GM19328 (cell line): Measurements from ENCODE around the gene TGM4.

Source experiments
- ATAC-seq: cut with Tn5 transposase; IDR thresholded peaks from one replicate; pipeline ENCODE4 v1.9.1; 2021; ENCODE audit warnings: mild to moderate bottlenecking, moderate library complexity; ENCODE audit not compliant: unreplicated experiment

Gene TGM4

DNA sequence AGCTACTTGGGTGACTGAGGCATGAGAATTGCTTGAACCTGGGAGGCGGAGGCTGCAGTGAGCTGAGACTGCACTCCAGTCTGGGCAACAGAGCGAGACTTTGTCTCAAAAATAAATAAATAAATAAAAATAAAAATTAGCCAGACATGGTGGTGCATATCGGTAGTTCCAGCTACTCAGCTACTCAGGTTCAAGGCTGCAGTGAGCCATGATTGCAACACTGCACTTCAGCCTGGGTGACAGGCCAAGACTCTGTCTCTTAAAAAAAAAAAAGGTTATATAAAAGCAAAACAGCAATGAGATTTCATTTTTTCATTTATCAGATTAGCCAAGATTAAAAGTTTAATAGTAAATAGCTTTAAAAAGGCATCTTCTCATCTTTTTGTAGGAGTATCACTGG lies 2.9 kb downstream of the TGM4 start:
- no peak for ATAC-seq

DNA sequence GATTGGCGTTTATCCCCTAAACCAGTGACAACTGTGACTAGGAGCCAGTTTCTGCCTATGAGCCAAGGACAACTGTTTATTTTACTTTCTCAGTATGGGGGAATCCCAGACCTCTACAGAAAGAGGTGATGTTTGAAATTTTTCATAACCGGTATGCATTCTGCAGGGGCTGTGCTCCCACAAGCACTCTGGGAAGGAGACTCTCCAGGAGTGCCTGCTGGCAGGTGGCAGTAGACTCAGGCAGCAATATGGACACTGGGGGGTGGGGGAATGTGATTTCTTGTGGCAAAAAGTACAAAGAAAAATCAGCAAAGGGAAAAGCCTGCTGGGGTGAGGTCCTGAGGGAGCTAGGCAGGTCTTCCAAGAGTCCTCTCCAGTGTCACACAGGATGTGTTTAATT lies 5.9 kb downstream of the TGM4 start:
- no peak for ATAC-seq

DNA sequence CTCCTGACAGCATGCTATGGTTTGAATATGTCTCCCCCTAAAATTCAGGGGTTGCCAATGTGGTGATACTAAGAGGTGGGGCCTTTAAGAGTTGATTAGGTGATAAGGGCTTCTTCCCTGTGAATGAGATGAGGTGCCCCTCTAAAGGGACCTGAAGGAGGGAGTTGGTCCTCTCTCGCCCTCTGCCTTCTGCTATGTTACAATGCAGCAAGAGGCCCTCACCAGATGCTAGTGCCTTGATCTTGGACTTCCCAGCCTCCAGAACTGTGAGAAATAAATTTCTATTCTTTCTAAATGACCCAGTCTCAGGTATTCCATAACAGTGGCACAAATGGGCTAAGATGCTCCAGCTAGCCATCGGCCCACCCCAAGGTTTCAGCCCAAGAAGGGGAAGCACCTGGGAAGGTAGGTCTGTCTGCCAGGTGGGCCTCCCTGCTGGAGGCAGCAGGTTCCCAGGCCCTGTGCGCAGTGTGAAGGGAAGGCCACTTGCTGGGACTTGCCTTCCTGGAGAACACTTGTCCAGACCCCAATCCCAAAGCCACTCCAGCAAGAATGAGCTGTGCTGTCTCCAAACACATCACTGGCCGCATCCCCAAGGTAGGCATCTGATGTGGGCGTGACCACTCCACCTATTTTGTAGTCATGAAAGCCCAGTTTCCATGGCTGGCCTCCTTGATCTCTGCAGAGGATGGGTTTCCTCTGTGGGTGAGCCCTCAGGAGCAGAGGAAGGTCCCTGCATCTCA lies 9.0 kb downstream of the TGM4 start:
- no peak for ATAC-seq

DNA sequence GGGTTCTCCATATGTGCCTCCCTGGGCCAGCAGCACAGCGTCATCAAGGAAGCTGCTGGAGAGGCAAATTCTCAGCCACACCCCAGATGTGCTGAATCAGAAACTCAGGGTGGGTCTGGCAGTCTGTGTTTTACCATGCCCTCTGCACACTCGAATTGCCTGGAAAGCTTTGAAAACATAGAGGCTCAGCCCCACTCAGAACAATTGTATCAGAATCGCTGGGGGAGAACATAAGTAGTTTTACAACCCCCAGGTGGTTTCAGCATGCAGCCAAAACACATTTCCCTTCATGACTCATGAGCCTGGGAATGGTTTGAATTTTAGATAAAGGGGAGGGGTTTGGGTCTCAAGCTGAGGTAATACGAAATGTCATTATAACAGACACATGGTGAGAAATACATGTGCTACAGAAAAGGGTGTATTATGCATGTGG lies 9.6 kb downstream of the TGM4 start:
- ATAC-seq = no peak

DNA sequence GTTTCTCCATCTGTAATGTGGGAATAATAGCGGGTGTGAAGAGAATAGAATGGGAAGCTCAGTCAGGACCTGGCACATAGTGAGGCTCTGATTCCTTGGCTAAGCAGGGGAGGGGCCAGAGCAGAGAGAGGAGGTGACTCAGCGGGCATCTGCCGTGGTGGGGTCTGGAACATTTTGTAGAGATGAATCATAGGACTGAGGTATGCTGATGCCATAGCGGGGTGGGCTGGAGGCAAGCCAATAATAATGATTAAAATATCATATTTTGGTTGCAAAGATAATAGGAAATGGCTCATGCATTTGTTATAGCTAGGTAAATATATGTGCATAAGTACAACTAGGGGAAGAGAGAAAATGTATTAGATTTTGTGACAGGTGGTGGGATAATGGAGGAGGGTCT lies 11.2 kb downstream of the TGM4 start:
- no peak for ATAC-seq

DNA sequence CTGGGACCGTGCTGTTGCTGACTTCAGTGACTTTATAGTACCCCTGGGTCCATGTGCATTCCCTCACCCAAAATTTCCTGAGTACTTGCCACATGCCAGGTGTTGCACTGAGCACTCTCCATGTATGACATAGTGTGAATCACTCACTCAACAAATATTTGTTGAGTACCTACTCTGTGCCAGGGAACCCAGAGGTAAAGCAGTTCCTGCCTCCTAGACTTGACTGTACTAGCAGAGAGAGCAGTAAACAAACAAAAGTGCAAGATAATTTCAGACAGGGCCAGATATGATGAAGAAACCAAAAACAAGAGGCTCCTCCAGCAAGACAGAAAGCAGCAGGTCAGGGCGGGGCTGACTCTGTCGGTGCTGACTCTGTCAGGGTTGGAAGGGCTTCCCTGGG lies 12.2 kb downstream of the TGM4 start:
- ATAC-seq = no peak

DNA sequence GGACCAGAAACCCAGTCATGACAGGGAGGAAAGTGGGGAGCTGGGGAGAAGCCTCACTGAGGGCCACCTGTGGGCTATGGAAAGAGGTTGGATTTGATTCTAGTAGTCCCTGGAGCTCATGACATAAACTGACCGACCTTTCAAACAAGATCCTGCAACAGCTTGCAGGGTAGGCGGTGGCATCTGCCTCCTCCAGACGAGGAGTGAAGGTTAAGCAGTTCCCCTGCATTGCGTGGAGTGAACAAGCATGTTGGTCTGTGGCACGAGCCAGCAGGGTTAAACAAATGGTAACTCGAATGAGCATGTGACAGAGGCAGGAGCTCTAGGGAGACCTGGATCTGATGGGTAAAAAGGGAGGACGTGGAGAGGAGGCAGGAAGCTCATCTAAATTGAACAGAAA lies 12.7 kb downstream of the TGM4 start:
- ATAC-seq = no peak

DNA sequence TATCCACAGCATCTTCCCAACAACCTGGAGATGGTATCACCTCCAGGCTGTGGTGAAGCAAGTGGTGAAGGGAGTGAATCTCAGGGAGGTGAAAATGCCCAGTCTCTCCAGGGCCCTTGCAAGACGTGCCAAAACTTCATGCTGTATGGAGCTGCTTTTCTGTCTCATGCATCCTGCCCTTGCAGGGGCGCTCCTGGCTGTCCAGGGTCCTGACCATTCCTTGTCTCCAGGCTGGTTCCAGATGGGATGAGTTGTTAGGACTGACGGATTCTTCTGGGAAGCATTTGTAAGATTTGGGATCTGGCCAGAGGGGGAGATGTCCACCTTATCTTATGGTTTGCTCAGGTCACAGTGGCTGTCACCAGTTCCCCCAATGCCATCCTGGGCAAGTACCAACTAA lies 15.8 kb downstream of the TGM4 start:
- ATAC-seq = no peak

DNA sequence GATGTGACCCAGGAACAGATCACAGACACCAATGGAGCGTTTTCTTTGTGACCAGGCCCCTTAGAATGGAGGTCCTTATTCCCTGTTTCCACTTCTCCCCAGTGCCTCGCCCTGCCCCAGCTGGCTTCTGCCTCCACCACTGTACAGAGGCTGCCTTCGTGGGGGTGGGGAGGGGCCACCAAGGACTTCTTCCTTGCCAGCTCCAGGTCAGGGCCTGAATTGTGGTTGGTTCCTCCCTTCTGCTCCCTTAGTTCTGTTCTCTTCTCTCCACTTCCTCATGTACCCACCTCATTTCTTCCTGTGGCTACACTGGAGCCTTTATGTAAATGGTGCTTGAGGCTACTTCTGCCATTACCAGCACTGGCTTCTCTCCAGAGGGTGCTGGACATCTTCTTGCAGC lies 16.4 kb downstream of the TGM4 start:
- no peak for ATAC-seq

DNA sequence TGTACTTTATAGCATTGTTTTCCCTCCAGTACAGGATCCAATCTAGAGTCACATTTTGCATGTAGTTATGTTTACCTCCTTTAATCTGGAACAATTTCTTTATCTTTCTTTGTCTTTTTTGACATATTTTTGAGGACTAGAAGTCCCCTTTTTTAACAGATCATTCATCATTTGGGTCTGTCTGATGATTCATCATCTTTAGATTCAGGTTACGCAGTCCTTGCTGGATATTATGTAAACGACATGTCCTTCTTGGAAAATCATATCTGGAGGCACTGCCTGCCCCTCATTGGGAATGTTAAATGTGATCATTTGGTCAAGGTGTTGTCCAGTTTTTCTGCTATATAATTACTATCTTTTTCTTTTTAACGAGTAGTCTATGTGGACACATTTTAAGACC lies 18.3 kb downstream of the TGM4 start:
- ATAC-seq = no peak

DNA sequence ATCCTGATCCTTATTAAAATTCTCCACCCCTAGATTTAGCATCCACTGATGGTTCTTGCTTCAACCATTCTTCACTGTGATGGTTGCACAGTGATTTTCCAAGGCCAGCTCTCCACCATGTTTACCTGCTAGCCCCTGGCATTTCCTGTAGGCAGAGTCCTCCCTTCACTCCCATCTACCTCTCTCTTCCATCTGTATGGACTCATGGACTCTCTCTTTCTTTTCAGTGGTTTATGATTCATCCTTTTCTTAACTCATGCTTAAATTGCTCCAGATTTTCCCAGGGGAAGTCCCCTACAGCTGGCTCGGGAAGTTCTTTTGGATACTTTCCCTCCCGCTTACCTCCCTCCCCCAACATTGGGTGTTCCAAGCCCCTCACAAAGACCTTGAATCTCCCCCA lies 18.7 kb downstream of the TGM4 start:
- ATAC-seq = no peak

DNA sequence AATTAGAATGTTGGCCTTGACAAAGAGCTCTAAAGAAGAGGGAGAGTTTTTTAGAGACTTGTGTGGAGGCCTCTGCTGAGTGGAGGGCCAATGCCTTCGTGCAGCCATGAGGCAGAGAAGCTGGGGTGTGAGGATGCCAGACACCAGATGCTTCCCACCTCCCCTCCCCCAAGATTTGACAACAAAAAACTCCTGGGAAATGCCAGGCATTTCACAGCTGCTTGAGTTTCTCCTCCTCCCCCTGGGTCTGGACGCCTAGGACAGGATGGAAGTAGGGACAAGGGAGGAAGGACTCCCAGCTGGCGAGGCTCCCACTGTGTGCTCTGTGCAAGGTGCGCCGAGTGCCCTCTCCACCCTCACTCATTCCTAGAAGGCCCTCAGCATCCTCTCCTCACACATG lies 20.1 kb downstream of the TGM4 start:
- no peak for ATAC-seq

DNA sequence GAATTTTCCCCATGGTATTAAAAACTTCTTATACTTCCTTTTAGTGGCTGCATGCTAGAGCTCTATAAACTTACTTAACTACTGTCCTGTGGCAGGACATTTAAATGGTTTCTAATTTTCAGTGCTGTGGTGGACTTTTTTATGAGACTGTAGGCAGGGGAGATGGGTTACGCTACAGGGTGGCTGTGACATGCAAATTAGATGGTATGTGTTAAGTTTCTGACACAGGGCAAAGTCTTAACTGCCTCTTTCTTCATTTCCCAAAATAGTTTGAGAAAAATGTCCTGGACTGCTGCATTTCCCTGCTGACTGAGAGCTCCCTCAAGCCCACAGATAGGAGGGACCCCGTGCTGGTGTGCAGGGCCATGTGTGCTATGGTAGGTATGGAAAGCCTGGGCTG lies 22.0 kb downstream of the TGM4 start:
- no peak for ATAC-seq

DNA sequence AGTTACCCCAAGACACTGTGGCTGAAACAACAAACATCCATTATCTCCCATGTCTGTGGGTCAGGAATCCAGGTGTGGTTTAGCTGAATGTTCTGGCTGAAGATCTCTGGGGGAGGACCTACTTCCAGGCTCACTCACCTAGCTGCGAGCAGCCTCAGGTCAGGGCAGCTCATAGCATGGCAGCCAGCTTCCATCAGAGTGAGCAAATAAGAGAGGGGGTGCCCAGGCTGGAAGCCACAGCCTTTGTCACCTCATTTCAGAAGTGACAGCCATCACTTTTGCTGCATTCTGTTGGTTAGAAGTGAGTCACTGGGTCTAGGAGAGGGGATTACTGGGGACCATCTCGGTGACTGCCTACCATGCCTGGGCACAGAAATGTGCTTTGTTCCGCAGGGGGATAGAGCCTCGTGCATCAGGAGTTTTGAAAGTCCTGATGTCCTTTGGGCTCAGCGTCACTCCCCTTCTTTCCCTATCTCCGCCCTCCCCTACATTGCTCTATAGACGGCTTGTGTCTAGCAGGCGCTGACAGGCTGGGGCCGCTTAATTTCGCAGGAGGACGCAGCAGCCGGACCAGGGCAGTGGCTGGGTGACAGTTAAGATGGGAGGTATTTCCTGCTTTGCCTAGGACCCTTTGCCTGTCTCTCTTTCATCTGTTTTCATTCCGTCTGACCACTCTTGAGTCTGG lies 25.4 kb downstream of the TGM4 start:
- no peak for ATAC-seq

DNA sequence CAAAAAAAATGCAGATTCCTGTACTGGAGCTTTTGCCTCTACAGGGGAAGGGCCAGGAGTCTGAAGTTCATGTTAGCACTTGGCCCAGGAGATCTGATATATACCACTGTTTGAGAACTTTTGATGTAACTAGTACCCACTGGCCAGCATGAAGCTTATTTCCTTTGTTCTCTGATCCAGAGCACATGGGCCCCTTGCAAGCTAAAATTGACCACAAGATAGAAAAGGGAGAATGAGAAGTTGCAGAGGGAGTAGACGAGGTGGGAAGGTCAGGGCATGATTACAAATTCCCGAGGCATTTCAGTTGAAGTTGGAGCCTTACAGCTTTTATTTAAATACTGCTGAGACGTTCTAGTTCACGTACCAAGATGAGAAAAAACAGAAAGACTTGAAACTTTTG lies 28.2 kb downstream of the TGM4 start:
- ATAC-seq = no peak

DNA sequence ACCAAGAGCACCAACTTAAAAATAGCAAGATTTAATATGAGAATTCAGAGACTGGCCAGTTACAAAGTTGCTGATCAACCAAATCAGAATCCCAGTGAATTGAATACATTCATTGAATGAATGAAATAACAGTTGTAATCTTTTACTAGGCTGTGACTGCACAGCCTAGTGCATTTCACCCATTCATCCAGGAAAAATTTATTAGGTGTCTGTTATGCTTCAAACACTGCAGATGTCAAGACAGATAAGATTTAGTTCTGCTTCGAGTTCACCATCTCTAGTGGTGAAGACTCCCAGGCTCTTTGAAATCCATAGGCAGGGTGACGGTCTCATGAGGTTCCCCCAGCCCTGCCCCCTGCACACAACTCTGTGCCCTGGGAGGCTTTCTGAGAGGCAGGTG lies 28.9 kb downstream of the TGM4 start:
- no peak for ATAC-seq

DNA sequence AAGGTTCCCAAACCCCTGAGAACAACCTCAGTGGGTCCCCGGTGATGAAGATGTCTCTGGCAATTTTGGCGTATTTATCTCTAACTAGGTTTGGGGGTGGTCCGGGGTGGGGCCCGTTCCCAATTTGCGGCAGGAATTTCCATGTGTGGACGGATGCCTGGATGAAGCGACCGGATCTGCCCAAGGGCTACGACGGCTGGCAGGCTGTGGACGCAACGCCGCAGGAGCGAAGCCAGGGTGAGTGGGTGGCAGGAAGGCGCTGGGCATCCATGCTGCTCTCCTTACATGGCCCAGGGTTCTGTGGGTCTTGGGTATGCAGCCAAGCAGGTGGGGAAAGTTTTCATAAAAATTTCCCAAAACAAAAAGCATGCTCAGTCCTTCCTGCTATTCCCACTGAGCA lies 29.3 kb downstream of the TGM4 start:
- ATAC-seq = no peak

DNA sequence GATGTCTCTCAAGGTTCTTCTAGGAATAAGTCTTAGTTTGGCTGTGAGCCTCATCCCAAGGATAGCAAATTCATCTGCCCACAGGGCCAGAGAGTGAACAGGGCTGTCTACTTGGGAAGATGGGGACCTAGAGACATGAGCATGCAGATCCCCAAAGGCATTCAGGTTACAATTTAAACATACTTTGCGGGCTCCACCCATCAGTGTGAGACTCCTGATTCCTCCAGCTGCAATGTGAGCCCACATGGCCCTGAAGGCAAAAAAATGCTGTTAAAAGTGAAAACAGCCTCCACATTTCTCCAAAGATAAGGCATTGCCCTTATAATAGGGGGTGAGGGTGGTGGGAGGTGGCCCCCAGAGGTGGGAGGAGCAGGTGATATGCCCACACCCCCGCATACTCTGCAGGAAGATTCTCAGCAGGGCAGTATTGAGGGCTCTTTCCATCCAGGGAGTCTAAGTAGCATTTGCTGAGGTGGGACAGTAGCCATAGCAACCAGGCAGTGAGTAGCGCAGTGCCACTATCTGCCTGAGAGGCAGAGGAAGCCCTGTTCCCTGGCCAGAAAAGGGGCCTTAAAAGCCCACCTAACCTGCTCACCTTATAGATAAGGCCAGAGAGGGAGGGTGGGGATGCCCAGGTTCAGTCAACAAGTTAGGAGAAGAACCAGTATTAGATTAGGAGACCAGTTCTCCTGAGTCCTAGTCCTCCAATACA lies 31.2 kb downstream of the TGM4 start:
- ATAC-seq = no peak

DNA sequence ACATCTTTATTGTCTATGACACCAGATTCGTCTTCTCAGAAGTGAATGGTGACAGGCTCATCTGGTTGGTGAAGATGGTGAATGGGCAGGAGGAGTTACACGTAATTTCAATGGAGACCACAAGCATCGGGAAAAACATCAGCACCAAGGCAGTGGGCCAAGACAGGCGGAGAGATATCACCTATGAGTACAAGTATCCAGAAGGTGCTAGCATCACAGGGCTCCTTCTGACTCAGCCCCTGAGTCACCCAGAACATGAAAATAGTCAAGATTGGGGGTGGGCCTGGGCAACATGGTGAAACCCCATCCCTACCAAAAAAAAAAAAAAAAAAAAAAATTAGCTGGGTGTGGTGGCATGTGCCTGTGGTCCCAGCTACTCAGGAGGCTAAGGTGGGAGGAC lies 32.6 kb downstream of the TGM4 start:
- ATAC-seq = no peak

DNA sequence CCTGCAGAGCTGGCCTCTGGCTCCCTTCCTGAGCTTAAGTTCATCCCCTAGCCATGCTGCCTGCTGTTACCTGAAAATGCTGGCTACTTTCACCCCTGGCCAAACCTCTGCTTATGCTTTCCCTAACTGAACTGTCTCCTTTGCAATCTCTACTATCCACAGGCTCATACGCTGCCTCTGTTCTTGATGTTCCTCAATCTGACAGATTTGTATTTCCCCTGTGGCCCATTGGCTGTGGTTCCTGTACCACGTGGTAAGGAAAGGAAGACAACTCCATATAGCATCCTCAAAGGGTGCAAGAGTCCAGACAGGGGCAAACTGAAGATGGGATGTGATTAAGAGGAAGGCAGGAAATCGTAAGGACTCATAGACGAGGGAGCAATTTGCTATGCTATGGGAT lies 33.2 kb downstream of the TGM4 start:
- no peak for ATAC-seq

DNA sequence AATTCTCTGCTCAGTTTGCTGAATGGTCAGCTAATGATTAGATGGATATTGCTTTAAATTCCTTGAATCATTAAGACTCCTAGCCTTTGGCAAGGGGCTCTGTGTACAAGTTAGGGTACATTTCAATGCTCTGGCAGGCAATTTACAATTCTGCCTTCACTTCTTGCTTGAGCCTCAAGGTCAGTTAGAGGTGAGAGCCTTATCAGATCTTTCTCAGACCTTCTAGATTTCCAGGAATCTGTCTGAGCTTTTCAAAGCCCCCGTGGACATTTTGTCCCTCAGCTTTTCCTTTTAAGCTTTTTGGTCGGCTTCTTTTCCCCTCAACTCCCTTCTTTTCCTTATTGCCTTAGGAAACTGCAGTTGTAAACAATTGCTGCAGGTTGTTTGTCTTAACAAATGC lies 34.7 kb downstream of the TGM4 start:
- no peak for ATAC-seq

DNA sequence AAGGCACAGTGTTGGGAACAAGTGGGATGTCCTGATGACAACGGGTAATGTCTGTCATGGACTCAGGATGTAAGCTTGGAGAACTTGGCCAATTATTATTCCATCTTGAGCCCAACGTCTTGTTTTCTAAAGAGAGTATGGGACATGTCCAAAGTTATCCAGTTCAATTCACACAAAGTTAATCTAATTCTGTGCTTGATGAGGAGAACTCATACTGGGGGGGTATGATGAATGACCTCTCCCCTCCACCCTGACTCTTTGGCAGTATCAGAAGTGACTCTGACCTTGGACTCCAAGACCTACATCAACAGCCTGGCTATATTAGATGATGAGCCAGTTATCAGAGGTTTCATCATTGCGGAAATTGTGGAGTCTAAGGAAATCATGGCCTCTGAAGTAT lies 36.3 kb downstream of the TGM4 start:
- no peak for ATAC-seq
